ENCODE results near the gene ATF2.

- TF ChIP-seq CTCF (IDR thresholded peaks at IDR 0.05; ENCODE audit: control extremely low read depth in 1 of 3, insufficient read depth in 1 of 3, low read depth in 1 of 3, low read length in 3 of 3) (no peak), CREB1 (IDR thresholded peaks at IDR 0.05) (no peak), GTF2F1 (IDR thresholded peaks at IDR 0.05; ENCODE audit: borderline replicate concordance, low read depth, low read length) (no peak), YY1 (IDR thresholded peaks at IDR 0.05; ENCODE audit: low read depth, low read length) (no peak), HDAC2 (IDR thresholded peaks at IDR 0.05; ENCODE audit: borderline replicate concordance in 1 of 2, low read depth in 2 of 2, low read length in 2 of 2) (no peak), POLR2A (IDR thresholded peaks at IDR 0.05; ENCODE audit: control extremely low read depth in 1 of 2, low read depth in 2 of 2, low read length in 2 of 2) (no peak)
Observed at GRCh38 chr2:175035806-175036205, 132.2 kb downstream of the ATF2 start.
